Ovary (tissue), 9 donors: Measurements from ENCODE around the gene CRADD. TPM values are rescaled to one million over a fixed set of nuclear protein-coding genes. Genes with fewer than 3 reads are reported as not detected.
"Not testable (repeated sequence)": the region's sequence is repeated elsewhere in the genome, so short reads cannot be mapped to it uniquely, and the experiment has no call there.

ENCODE experiments used
- DNase-seq, 5 donors: peaks; one replicate each; pipeline ENCODE4 v3.0.0-alpha.2; 2019 to 2020
- H3K27ac ChIP-seq, 2 donors: fragments of 200-600 bp; one replicate each; pipeline versions ENCODE4 v1.5.1 to v1.8.0; 2019 to 2022
- H3K27me3 ChIP-seq: fragments of 200-600 bp; one replicate; pipeline ENCODE4 v1.8.0; 2022
- H3K36me3 ChIP-seq: fragments of 200-600 bp; sonication (generic); one replicate; pipeline ENCODE4 v1.5.1; 2019
- H3K4me1 ChIP-seq: one replicate; pipeline ENCODE4 v1.8.1; 2013; ENCODE audit warnings: mild to moderate bottlenecking, moderate library complexity; ENCODE audit not compliant: insufficient read depth
- H3K4me3 ChIP-seq: fragments of 200-600 bp; sonication (generic); one replicate; pipeline ENCODE4 v1.5.1; 2017
- H3K9me3 ChIP-seq, 2 donors: fragments of 200-600 bp in 1 of 2; sonication (generic) in 1 of 2; one replicate each; pipeline versions ENCODE4 v1.5.1 to v1.8.1; 2013 to 2019; ENCODE audit warnings: mild to moderate bottlenecking in 1 of 2, moderate library complexity in 1 of 2
- EP300 ChIP-seq: sonication (generic); formaldehyde crosslinking; IDR thresholded peaks from one replicate; pipeline ENCODE4 v1.6.1; 2017; ENCODE audit warnings: antibody characterized with exemption
- POLR2A ChIP-seq: fragments of 450-650 bp; IDR thresholded peaks from one replicate; pipeline ENCODE4 v1.6.1; 2017; ENCODE audit warnings: antibody characterized with exemption, mild to moderate bottlenecking, moderate library complexity
- WGBS, 3 donors: extraction: QIAGEN DNeasy Blood & Tissue Kit in 1 of 3; methylation state at CpG; one replicate each; pipeline versions ENCODE4 v1.1.5 to v1.1.7; 2013 to 2017; 5-methylcytosine and 5-hydroxymethylcytosine counted together
- intact Hi-C, 4 donors: fragments of 100-400 bp; cut with DNase I; formaldehyde crosslinking; loops; one replicate each; pipeline versions ENCODE4 v1.11.0 to v1.15.1; 2022 to 2023
- polyA plus RNA-seq, 2 donors: library from polyadenylated mRNA; stranded (reverse); fragments of 200-250 nt in 1 of 2; fragments of 350-450 nt in 1 of 2; fragmentation: Illumina TruSeq in 1 of 2; extraction: RNeasy Lipid Tissue Mini Kit (QIAGEN cat#74804) in 1 of 2; gene quantifications; one replicate each; pipeline ENCODE4 v1.2.3, GENCODE V29; 2013 to 2014
- total RNA-seq, 7 donors: library from RNA; depleted of rRNA in 2 of 7; stranded (reverse); fragments of >200 nt in 2 of 7; fragmentation: NEBNext Ultra II Directional in 3 of 7; extraction: Animal tissue kit (Norgen Biotek cat#: 25700) in 3 of 7; gene quantifications; one replicate each; pipeline versions ENCODE4 v1.1.0 to v1.2.4, GENCODE V29; 2016 to 2023
- TF ChIP-seq, protein P1 (sequence below), 3 donors: fragments of 450-650 bp in 2 of 3; fragments of 200-600 bp in 1 of 3; IDR thresholded peaks; one replicate each; pipeline versions ENCODE4 v1.5.1 to v1.8.0; 2016 to 2022; ENCODE audit warnings: antibody characterized with exemption in 3 of 3, mild to moderate bottlenecking in 1 of 3
- donor health status: DM: no; HTN: no; CAD: no; lungs with moderate emphysema.
- donor health status: DM: no; HTN: no; CAD: no.
- donor health status: Bipolar disorder and iron deficiency.
- donor health status: DM: yes; HTN: yes; CAD: no.
- donor health status: DM: no; HTN: no; CAD: no.
- donor health status: DM: yes; HTN: yes; CAD: no.

Gene CRADD
- total and polyA plus RNA-seq, 9 donors: 11.4 to 67.8 (median 16.9) TPM

GRCh38 chr12:93865751-93866150 lies 188.6 kb downstream of the CRADD start:
- no peaks in the 10 kb centered on the region for H3K27me3 ChIP-seq
- H3K9me3 ChIP-seq: peaks cover 0 to 9% of the 10 kb centered on the region in 2 donors
- no peaks in the 10 kb centered on the region for H3K36me3 ChIP-seq
- no peaks in the 10 kb centered on the region for H3K4me1 ChIP-seq
- TF ChIP-seq POLR2A (no peak), EP300 (no peak)
- TF ChIP-seq, protein P1, sequence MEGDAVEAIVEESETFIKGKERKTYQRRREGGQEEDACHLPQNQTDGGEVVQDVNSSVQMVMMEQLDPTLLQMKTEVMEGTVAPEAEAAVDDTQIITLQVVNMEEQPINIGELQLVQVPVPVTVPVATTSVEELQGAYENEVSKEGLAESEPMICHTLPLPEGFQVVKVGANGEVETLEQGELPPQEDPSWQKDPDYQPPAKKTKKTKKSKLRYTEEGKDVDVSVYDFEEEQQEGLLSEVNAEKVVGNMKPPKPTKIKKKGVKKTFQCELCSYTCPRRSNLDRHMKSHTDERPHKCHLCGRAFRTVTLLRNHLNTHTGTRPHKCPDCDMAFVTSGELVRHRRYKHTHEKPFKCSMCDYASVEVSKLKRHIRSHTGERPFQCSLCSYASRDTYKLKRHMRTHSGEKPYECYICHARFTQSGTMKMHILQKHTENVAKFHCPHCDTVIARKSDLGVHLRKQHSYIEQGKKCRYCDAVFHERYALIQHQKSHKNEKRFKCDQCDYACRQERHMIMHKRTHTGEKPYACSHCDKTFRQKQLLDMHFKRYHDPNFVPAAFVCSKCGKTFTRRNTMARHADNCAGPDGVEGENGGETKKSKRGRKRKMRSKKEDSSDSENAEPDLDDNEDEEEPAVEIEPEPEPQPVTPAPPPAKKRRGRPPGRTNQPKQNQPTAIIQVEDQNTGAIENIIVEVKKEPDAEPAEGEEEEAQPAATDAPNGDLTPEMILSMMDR (IDR thresholded peaks at IDR 0.05): no peak
- 79 to 98% (median 93%) methylated on average over 1 of the region's 1 CpG for WGBS, 3 donors
- no peak for DNase-seq
- no peak overlapping the region for H3K4me3 ChIP-seq
- H3K27ac ChIP-seq: no peak overlapping the region
- intact Hi-C loops: loop anchor here in 1 of 4 donors (5.0 kb wide), 1 partner anchor 1063 kb away; no protein-coding TSS in a partner anchor

DNA sequence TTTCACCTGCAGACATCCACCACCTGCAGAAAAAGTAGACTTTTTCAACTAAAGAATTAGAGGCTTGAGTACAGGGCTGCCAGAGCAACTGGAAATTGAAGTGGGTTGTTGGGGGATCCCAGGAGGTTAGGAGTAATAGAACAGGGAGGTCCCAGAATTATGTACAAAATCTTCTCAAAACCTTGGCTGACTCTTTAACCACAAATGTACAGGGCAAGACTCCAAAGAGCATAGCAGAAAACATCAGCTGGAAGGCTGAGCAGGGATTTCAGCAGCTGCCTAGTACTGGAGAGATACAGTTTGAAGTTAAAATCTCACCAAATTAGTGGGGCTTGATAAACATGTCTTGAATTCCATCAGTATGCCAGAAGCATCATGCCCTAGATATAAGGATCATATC lies 191.6 kb downstream of the CRADD start:
- no peak for DNase-seq
- H3K9me3 ChIP-seq: peaks cover 2 to 9% of the 10 kb centered on the region in 2 donors
- no peak overlapping the region for H3K27ac ChIP-seq

GRCh38 chr12:93870020-93870795 lies 193.0 kb downstream of the CRADD start:
- Histone ChIP-seq H3K9me3 (peaks cover 2 to 9% of the 10 kb centered on the region in 2 donors), H3K4me3 (no peak overlapping the region), H3K4me1 (no peaks in the 10 kb centered on the region), H3K36me3 (no peaks in the 10 kb centered on the region), H3K27ac (no peak overlapping the region), H3K27me3 (no peaks in the 10 kb centered on the region)
- DNase-seq: no peak
- no peak for TF ChIP-seq EP300
- TF ChIP-seq, protein P1 (IDR thresholded peaks at IDR 0.05): no peak
- no peak for TF ChIP-seq POLR2A
- intact Hi-C loops: no loop called here
- 68 to 78% (median 75%) methylated on average over 7 of the region's 7 CpGs for WGBS, 3 donors

More for the DNA sequence above, 191.6 kb downstream of the CRADD start:
- H3K36me3 ChIP-seq: no peaks in the 10 kb centered on the region
- TF ChIP-seq, protein P1 (IDR thresholded peaks at IDR 0.05): no peak
- H3K4me1 ChIP-seq: no peaks in the 10 kb centered on the region
- intact Hi-C loops: loop anchor here in 1 of 4 donors (5.0 kb wide), 1 partner anchor 1066 kb away; no protein-coding TSS in a partner anchor
- H3K27me3 ChIP-seq: no peaks in the 10 kb centered on the region
- H3K4me3 ChIP-seq: no peak overlapping the region

GRCh38 chr12:93871566-93871965 lies 194.4 kb downstream of the CRADD start:
- intact Hi-C loops, H3K27ac ChIP-seq, H3K36me3 ChIP-seq, H3K27me3 ChIP-seq, H3K9me3 ChIP-seq, DNase-seq, H3K4me1 ChIP-seq, H3K4me3 ChIP-seq: not testable (repeated sequence)
- WGBS, 3 donors: 69 to 84% (median 72%) methylated on average over 1 of the region's 1 CpG

DNA sequence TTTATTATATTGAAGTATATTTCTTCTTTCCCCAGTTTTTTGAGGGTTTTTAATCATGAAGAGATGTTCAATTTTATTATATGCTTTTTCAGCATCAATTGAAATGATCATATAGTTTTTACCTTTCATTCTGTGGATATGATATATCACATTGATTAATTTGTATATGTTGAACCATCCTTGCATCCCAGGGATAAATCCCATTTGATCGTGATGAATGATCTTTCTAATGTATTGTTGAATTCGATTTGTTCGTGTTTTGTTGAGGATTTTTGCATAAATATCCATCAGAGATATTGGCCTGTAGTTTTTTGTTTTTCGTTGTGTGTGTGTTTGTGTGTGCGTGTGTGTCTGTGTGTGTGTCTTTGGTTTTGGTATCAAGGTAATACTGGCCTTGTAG lies 196.4 kb downstream of the CRADD start:
- H3K9me3 ChIP-seq: peaks cover 2 to 3% of the 10 kb centered on the region in 2 donors
- H3K36me3 ChIP-seq: no peaks in the 10 kb centered on the region
- no peak for DNase-seq
- no peaks in the 10 kb centered on the region for H3K27me3 ChIP-seq
- no peak overlapping the region for H3K27ac ChIP-seq
- H3K4me3 ChIP-seq: no peak overlapping the region
- TF ChIP-seq EP300 (no peak), POLR2A (no peak)
- TF ChIP-seq, protein P1 (IDR thresholded peaks at IDR 0.05): no peak
- intact Hi-C loops: no loop called here
- no peaks in the 10 kb centered on the region for H3K4me1 ChIP-seq
- WGBS, 3 donors: 93% methylated on average over 5 of the region's 5 CpGs
